ENCODE results near the gene FGR. TPM values are rescaled to one million over a fixed set of nuclear protein-coding genes. Genes with fewer than 3 reads are reported as not detected.
A peak's percentile ranks its signal among the peaks of the same experiment; 100 is the strongest.

The FGR gene
- total and polyA plus RNA-seq, 2 of the 13 experiments (the other 11 are each of a cell fraction or from before 2014, with no cell fraction given), result not detected

DNA sequence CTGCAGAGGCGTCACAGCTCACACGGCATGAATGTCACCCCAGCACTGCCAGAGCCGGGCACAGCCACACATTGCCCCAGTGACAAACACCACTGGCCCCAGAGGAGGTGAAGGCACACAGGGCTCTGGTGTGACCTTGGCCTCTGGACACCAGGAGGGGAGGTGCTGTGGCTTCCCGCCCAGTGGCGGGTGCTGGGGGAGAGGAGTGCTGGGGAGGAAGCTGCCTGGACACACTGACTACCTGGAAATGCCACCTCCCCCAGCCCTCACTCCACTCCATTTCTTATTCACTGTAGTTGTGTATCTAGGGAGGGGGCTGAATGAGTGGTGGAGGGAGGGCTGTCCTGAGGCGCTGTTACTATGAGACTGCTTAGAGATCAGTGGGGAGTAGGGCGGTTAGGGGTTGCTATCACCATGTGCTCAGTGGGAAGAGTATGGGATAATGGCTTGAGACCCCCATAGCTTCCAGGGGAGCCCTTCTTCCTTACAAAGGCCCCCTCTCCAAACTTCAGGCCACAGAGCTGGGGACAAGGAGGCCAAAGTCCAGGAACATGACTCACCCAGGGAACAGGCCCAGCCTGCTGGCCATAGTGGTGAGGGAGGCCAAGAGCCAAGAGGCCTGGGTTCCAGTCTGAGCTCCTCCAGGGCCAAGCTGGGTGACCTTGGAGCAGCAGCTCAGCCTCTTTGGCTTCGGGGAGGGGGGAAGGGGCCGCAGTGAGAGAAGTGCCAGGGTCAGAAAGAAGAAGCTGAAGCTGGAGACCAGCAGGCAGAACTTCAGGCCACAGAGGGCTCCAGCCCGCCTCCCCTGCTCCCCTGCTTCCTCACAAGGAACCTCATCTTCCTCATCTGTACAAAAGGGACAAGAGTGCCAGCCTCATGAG is 71.2 kb downstream of the FGR start (continued):
- TF ChIP-seq ZNF646 (CRISPR knock-in tag; IDR thresholded peaks at IDR 0.05), result peak; percentile 81; the same call in 1 of the 2 replicates
- TF ChIP-seq KAT2B (IDR thresholded peaks at IDR 0.05; ENCODE audit: borderline replicate concordance, low read depth, low read length), result no peak
- TF ChIP-seq KDM1A (CRISPR knock-in tag; IDR thresholded peaks at IDR 0.05), result no peak
- TF ChIP-seq NR1H2 (CRISPR knock-in tag; IDR thresholded peaks at IDR 0.05; ENCODE audit: borderline replicate concordance, low read depth), result no peak
- TF ChIP-seq CBFB (CRISPR knock-in tag; IDR thresholded peaks at IDR 0.05), result peak; percentile 90
- peak; percentile 79 for TF ChIP-seq FOXC1 (CRISPR knock-in tag; IDR thresholded peaks at IDR 0.05; ENCODE audit: borderline replicate concordance)
- TF ChIP-seq, protein P1, sequence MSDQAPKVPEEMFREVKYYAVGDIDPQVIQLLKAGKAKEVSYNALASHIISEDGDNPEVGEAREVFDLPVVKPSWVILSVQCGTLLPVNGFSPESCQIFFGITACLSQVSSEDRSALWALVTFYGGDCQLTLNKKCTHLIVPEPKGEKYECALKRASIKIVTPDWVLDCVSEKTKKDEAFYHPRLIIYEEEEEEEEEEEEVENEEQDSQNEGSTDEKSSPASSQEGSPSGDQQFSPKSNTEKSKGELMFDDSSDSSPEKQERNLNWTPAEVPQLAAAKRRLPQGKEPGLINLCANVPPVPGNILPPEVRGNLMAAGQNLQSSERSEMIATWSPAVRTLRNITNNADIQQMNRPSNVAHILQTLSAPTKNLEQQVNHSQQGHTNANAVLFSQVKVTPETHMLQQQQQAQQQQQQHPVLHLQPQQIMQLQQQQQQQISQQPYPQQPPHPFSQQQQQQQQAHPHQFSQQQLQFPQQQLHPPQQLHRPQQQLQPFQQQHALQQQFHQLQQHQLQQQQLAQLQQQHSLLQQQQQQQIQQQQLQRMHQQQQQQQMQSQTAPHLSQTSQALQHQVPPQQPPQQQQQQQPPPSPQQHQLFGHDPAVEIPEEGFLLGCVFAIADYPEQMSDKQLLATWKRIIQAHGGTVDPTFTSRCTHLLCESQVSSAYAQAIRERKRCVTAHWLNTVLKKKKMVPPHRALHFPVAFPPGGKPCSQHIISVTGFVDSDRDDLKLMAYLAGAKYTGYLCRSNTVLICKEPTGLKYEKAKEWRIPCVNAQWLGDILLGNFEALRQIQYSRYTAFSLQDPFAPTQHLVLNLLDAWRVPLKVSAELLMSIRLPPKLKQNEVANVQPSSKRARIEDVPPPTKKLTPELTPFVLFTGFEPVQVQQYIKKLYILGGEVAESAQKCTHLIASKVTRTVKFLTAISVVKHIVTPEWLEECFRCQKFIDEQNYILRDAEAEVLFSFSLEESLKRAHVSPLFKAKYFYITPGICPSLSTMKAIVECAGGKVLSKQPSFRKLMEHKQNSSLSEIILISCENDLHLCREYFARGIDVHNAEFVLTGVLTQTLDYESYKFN (CRISPR knock-in tag; conservative IDR thresholded peaks at IDR 0.05), result peak; percentile 96
- peak; percentile 94 for TF ChIP-seq THRA (CRISPR knock-in tag; IDR thresholded peaks at IDR 0.05; ENCODE audit: borderline replicate concordance)
- no peak for TF ChIP-seq ZNF138 (CRISPR knock-in tag; IDR thresholded peaks at IDR 0.05; ENCODE audit: low read depth)
- no peak for TF ChIP-seq ZNF784 (CRISPR knock-in tag; IDR thresholded peaks at IDR 0.05; ENCODE audit: borderline replicate concordance)
- no peak for TF ChIP-seq NPAS2 (CRISPR knock-in tag; IDR thresholded peaks at IDR 0.05; ENCODE audit: borderline replicate concordance)
- TF ChIP-seq TAF1 (CRISPR knock-in tag; IDR thresholded peaks at IDR 0.05), result peak; percentile 58; the same call in 1 of the 2 replicates
- 0 out of 2 replicates have a peak, but pooled peaks have one; percentile 26 for TF ChIP-seq ZC3H13 (CRISPR knock-in tag; IDR thresholded peaks at IDR 0.05)
- TF ChIP-seq ZFP41 (CRISPR knock-in tag; IDR thresholded peaks at IDR 0.05; ENCODE audit: borderline replicate concordance), result no peak
- peak; percentile 29; the same call in 1 of the 2 replicates for TF ChIP-seq ATAD3A (CRISPR knock-in tag; IDR thresholded peaks at IDR 0.05)
- no peak for TF ChIP-seq CENPX (CRISPR knock-in tag; IDR thresholded peaks at IDR 0.05)
